Measurements from ENCODE around the gene RAC3.

RAC3 gene

DNA sequence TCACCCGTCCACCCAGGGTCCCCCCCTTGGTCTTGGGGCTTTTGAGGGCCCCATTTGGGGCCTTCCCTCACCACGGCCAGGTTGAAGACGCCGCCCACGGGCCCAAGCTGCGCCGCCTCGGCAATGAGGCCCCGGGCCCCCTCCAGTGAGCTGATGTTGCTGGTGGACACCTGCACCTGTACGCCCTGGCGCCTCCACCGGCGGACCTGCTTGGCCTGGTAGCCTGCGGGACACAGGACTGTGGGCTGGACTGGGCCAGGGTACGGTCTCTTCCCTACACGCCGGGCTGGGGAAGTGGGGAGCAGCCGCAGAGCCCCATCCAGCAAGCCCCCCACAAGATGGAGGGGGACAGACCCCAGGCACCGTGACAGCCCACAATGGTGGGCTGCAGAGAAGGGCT is 51.0 kb downstream of the RAC3 start:
- Histone ChIP-seq H3K9me3 (ENCODE audit: low read length) (no peaks in the 10 kb centered on the region), H3K4me3 (ENCODE audit: low read depth, low read length, poor library complexity, severe bottlenecking) (no peak overlapping the region), H3K4me1 (ENCODE audit: insufficient read depth, low read length, severe bottlenecking) (no peaks in the 10 kb centered on the region), H2AFZ (ENCODE audit: low read length) (no peak overlapping the region), H3K36me3 (ENCODE audit: insufficient read depth, low read length) (peaks cover 96% of the 10 kb centered on the region), H3K27me3 (ENCODE audit: insufficient read depth, low read length) (no peaks in the 10 kb centered on the region), H3K4me2 (ENCODE audit: low read length) (no peak overlapping the region), H3K9ac (ENCODE audit: low read length) (no peak overlapping the region), H4K20me1 (ENCODE audit: insufficient read depth, low read length) (no peaks in the 10 kb centered on the region), H3K27ac (ENCODE audit: low read depth, low read length, poor library complexity, severe bottlenecking) (no peak overlapping the region), H3K79me2 (ENCODE audit: insufficient read depth, low read length) (no peaks in the 10 kb centered on the region), H3F3A (ENCODE audit: insufficient read depth, low read length) (no peaks in the 10 kb centered on the region), H3K9me2 (ENCODE audit: low read depth, low read length) (no peaks in the 10 kb centered on the region)
- TF ChIP-seq EZH2 (IDR thresholded peaks at IDR 0.05; ENCODE audit: borderline replicate concordance, low read length) = no peak
- TF ChIP-seq, protein P1, sequence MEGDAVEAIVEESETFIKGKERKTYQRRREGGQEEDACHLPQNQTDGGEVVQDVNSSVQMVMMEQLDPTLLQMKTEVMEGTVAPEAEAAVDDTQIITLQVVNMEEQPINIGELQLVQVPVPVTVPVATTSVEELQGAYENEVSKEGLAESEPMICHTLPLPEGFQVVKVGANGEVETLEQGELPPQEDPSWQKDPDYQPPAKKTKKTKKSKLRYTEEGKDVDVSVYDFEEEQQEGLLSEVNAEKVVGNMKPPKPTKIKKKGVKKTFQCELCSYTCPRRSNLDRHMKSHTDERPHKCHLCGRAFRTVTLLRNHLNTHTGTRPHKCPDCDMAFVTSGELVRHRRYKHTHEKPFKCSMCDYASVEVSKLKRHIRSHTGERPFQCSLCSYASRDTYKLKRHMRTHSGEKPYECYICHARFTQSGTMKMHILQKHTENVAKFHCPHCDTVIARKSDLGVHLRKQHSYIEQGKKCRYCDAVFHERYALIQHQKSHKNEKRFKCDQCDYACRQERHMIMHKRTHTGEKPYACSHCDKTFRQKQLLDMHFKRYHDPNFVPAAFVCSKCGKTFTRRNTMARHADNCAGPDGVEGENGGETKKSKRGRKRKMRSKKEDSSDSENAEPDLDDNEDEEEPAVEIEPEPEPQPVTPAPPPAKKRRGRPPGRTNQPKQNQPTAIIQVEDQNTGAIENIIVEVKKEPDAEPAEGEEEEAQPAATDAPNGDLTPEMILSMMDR (IDR thresholded peaks at IDR 0.05; ENCODE audit: low read length) = no peak

DNA sequence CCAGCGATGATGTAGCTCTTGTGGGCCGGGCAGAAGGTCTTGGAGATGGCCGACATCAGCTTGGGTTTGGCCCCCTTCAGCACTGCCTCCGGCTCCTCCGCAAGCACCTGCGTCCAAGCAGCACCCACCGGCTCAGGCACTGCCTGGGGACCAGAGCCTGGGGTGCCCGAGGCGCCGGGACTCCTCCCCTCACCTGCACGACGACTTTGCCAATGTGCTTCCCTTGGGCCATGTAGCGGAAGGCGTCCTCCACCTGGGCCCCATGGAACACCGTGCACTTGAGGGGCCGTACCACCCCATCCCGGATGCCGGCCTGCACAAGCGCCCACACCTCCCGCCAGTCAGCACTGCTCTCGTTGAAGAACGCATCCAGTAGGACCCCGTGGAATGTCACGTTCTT is 51.5 kb downstream of the RAC3 start:
- Histone ChIP-seq H3K36me3 (ENCODE audit: insufficient read depth, low read length) (peaks cover 96% of the 10 kb centered on the region), H3K9ac (ENCODE audit: low read length) (no peak overlapping the region), H3F3A (ENCODE audit: insufficient read depth, low read length) (no peaks in the 10 kb centered on the region), H3K27me3 (ENCODE audit: insufficient read depth, low read length) (no peaks in the 10 kb centered on the region), H3K79me2 (ENCODE audit: insufficient read depth, low read length) (no peaks in the 10 kb centered on the region), H3K9me2 (ENCODE audit: low read depth, low read length) (no peaks in the 10 kb centered on the region), H3K27ac (ENCODE audit: low read depth, low read length, poor library complexity, severe bottlenecking) (no peak overlapping the region), H3K4me3 (ENCODE audit: low read depth, low read length, poor library complexity, severe bottlenecking) (no peak overlapping the region), H3K4me1 (ENCODE audit: insufficient read depth, low read length, severe bottlenecking) (no peaks in the 10 kb centered on the region), H3K4me2 (ENCODE audit: low read length) (no peak overlapping the region), H3K9me3 (ENCODE audit: low read length) (no peaks in the 10 kb centered on the region), H4K20me1 (ENCODE audit: insufficient read depth, low read length) (no peaks in the 10 kb centered on the region), H2AFZ (ENCODE audit: low read length) (no peak overlapping the region)
- TF ChIP-seq, protein P1 (IDR thresholded peaks at IDR 0.05; ENCODE audit: low read length) = no peak
- no peak for TF ChIP-seq EZH2 (IDR thresholded peaks at IDR 0.05; ENCODE audit: borderline replicate concordance, low read length)

All from OCI-LY1 (cell line).